GM23338 (cell line): ENCODE measurements around the gene MTMR1. TPM values are rescaled to one million over a fixed set of nuclear protein-coding genes. Genes with fewer than 3 reads are reported as not detected.

Experiments
- ATAC-seq: fragments of 200-7000 bp; cut with Tn5 transposase; 3 replicates; pipeline ENCODE4 v1.9.1; 2020
- DNase-seq: peaks from one replicate; pipeline ENCODE4 v3.0.0-alpha.2; 2015; ENCODE audit warnings: low spot score
- H2AFZ ChIP-seq: fragments of 200-600 bp; sonication (generic); 2 replicates; pipeline ENCODE4 v1.8.0; 2016; ENCODE audit warnings: antibody characterized with exemption, mild to moderate bottlenecking, moderate library complexity
- H3F3A ChIP-seq: fragments of 200-600 bp; sonication (generic); replicated peaks from 2 replicates; pipeline ENCODE4 v1.8.0; 2017; ENCODE audit warnings: antibody characterized with exemption, mixed run types, low read depth
- H3K27ac ChIP-seq: fragments of 200-600 bp; sonication (generic); 2 replicates; pipeline ENCODE4 v1.6.1; 2016; ENCODE audit warnings: low read depth
- H3K27me3 ChIP-seq: fragments of 200-600 bp; sonication (generic); 2 replicates; pipeline ENCODE4 v1.8.0; 2016; ENCODE audit warnings: mild to moderate bottlenecking, mixed run types, moderate library complexity; ENCODE audit not compliant: insufficient read depth
- H3K36me3 ChIP-seq: fragments of 200-600 bp; sonication (generic); 2 replicates; pipeline ENCODE4 v1.8.0; 2016; ENCODE audit warnings: mild to moderate bottlenecking; ENCODE audit not compliant: insufficient read depth
- H3K4me1 ChIP-seq: fragments of 200-600 bp; sonication (generic); 2 replicates; pipeline ENCODE4 v1.8.0; 2016; ENCODE audit warnings: mild to moderate bottlenecking, moderate library complexity; ENCODE audit not compliant: insufficient read depth
- H3K4me2 ChIP-seq: fragments of 200-600 bp; sonication (generic); 2 replicates; pipeline ENCODE4 v1.7.1; 2017; ENCODE audit warnings: mixed run types
- H3K4me3 ChIP-seq: fragments of 200-600 bp; sonication (generic); 2 replicates; pipeline ENCODE4 v1.6.1; 2016; ENCODE audit warnings: mixed run types
- H3K79me2 ChIP-seq: fragments of 200-600 bp; sonication (generic); replicated peaks from 2 replicates; pipeline ENCODE4 v1.8.0; 2017; ENCODE audit warnings: mild to moderate bottlenecking; ENCODE audit not compliant: insufficient read depth
- H3K9me2 ChIP-seq: fragments of 200-600 bp; sonication (generic); 2 replicates; pipeline ENCODE4 v1.8.0; 2017; ENCODE audit not compliant: insufficient read depth
- H4K20me1 ChIP-seq: fragments of 200-600 bp; sonication (generic); replicated peaks from 2 replicates; pipeline ENCODE4 v1.8.0; 2017; ENCODE audit warnings: mild to moderate bottlenecking; ENCODE audit not compliant: insufficient read depth
- H3K27ac Mint-ChIP-seq: 2 replicates; pipeline ENCODE4 v1.8.0; 2020; ENCODE audit warnings: inconsistent platforms, mild to moderate bottlenecking, moderate library complexity, mixed read lengths
- H3K27me3 Mint-ChIP-seq: 3 replicates; pipeline ENCODE4 v1.8.0; 2022; ENCODE audit warnings: low read depth, mild to moderate bottlenecking, moderate library complexity, mixed read lengths, inconsistent platforms; ENCODE audit not compliant: insufficient read depth, poor library complexity
- H3K36me3 Mint-ChIP-seq: 3 replicates; pipeline ENCODE4 v1.8.0; 2021; ENCODE audit warnings: low read depth, mild to moderate bottlenecking, inconsistent platforms, moderate library complexity, mixed read lengths
- H3K4me1 Mint-ChIP-seq: 3 replicates; pipeline ENCODE4 v1.8.0; 2020; ENCODE audit warnings: mild to moderate bottlenecking, inconsistent platforms, mixed read lengths
- H3K4me3 Mint-ChIP-seq: 3 replicates; pipeline ENCODE4 v1.8.0; 2021; ENCODE audit warnings: moderate library complexity, mild to moderate bottlenecking, inconsistent platforms, mixed read lengths
- H3K9me3 Mint-ChIP-seq: 3 replicates; pipeline ENCODE4 v1.8.0; 2020; ENCODE audit warnings: moderate library complexity, mild to moderate bottlenecking, inconsistent platforms, mixed read lengths
- CREB1 ChIP-seq: fragments of 250-450 bp; sonication (Bioruptor Pico); IDR thresholded peaks from 2 replicates; pipeline ENCODE4 v1.5.0; 2020; ENCODE audit warnings: low read depth, mild to moderate bottlenecking, moderate library complexity
- EZH2 ChIP-seq: fragments of 200-600 bp; sonication (generic); IDR thresholded peaks from one replicate; pipeline ENCODE4 v1.8.0; 2017; ENCODE audit warnings: antibody characterized with exemption, mild to moderate bottlenecking, low read depth; ENCODE audit not compliant: unreplicated experiment
- EZH2phosphoT487 ChIP-seq: fragments of 200-600 bp; sonication (generic); IDR thresholded peaks from one replicate; pipeline ENCODE4 v1.8.1; 2018; ENCODE audit warnings: antibody characterized with exemption; ENCODE audit not compliant: unreplicated experiment
- NANOG ChIP-seq: IDR thresholded peaks from 2 replicates; pipeline ENCODE4 v1.6.1; 2016; ENCODE audit warnings: antibody characterized with exemption, borderline replicate concordance
- POLR2AphosphoS5 ChIP-seq: IDR thresholded peaks from 2 replicates; pipeline ENCODE4 v1.6.1; 2016; ENCODE audit warnings: antibody characterized with exemption, low read depth
- ZNF114 ChIP-seq: fragments of 250-450 bp; sonication (Bioruptor Pico); IDR thresholded peaks from 2 replicates; pipeline ENCODE4 v1.5.0; 2020; ENCODE audit warnings: mild to moderate bottlenecking, moderate library complexity
- ZNF331 ChIP-seq: fragments of 250-450 bp; sonication (Bioruptor Pico); IDR thresholded peaks from 2 replicates; pipeline ENCODE4 v1.5.0; 2020; ENCODE audit warnings: low read depth, mild to moderate bottlenecking, moderate library complexity
- ZNF462 ChIP-seq: fragments of 250-450 bp; sonication (Bioruptor Pico); IDR thresholded peaks from 2 replicates; pipeline ENCODE4 v1.5.0; 2020; ENCODE audit warnings: mild to moderate bottlenecking, moderate library complexity
- polyA plus RNA-seq: library from polyadenylated mRNA; unstranded; fragments of >200 nt; fragmentation: Nextera tagmentation; extraction: Ambion mirVana; gene quantifications from 2 replicates; pipeline ENCODE4 v1.2.1, GENCODE V29; 2016
- total RNA-seq: library from RNA; depleted of rRNA; stranded (reverse); fragments of >200 nt; shearing (Covaris generic); gene quantifications from 2 replicates; pipeline ENCODE4 v1.2.3, GENCODE V29; 2014
- TF ChIP-seq, protein P1 (sequence below): IDR thresholded peaks from one replicate; pipeline ENCODE4 v1.6.1; 2018; ENCODE audit warnings: antibody characterized with exemption; ENCODE audit not compliant: unreplicated experiment
- TF ChIP-seq, protein P2 (sequence below), 2 experiments: fragments of 200-600 bp in 1 of 2; sonication (generic) in 1 of 2; conservative IDR thresholded peaks; 2 replicates each; pipeline versions ENCODE4 v1.5.1 to v1.6.1; 2016 to 2017; ENCODE audit warnings: antibody characterized with exemption in 2 of 2, low read depth in 2 of 2, mild to moderate bottlenecking in 2 of 2, moderate library complexity in 1 of 2
- TF ChIP-seq, protein P3 (sequence below): IDR thresholded peaks from 2 replicates; pipeline ENCODE4 v1.6.1; 2016; ENCODE audit warnings: antibody characterized with exemption

The MTMR1 gene
- total and polyA plus RNA-seq, 2 experiments from 2014 or later, result 4.5 to 19.1 TPM

DNA sequence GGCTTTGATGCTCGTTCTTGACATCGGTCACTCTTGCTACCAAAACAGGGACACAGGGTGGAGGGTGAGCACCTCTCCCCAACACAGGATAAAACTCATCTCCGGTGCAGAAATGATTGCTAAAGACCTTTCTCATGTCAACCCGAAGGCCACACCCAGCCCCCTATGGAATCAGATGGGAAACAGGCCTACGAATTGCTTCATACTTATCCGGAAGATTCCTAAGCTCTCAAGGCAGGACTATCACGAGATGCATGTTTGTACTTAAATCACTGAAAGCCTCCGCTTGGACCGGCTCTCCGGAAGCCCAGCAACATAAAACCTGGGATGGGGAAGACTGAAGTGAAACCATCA lies 74.9 kb downstream of the MTMR1 start:
- Histone ChIP-seq H4K20me1 (no peaks in the 10 kb centered on the region), H3K4me3 (no peak overlapping the region), H2AFZ (no peak overlapping the region), H3K36me3 (no peaks in the 10 kb centered on the region), H3K9me2 (no peaks in the 10 kb centered on the region), H3K27me3 (no peaks in the 10 kb centered on the region), H3K4me1 (peaks cover 2% of the 10 kb centered on the region; the same call in 1 of the 2 replicates), H3K79me2 (no peaks in the 10 kb centered on the region), H3K27ac (no peak overlapping the region), H3F3A (no peaks in the 10 kb centered on the region), H3K4me2 (no peak overlapping the region)
- no peak for TF ChIP-seq ZNF114 (CRISPR knock-in tag)
- TF ChIP-seq POLR2AphosphoS5, result no peak
- TF ChIP-seq, protein P1, sequence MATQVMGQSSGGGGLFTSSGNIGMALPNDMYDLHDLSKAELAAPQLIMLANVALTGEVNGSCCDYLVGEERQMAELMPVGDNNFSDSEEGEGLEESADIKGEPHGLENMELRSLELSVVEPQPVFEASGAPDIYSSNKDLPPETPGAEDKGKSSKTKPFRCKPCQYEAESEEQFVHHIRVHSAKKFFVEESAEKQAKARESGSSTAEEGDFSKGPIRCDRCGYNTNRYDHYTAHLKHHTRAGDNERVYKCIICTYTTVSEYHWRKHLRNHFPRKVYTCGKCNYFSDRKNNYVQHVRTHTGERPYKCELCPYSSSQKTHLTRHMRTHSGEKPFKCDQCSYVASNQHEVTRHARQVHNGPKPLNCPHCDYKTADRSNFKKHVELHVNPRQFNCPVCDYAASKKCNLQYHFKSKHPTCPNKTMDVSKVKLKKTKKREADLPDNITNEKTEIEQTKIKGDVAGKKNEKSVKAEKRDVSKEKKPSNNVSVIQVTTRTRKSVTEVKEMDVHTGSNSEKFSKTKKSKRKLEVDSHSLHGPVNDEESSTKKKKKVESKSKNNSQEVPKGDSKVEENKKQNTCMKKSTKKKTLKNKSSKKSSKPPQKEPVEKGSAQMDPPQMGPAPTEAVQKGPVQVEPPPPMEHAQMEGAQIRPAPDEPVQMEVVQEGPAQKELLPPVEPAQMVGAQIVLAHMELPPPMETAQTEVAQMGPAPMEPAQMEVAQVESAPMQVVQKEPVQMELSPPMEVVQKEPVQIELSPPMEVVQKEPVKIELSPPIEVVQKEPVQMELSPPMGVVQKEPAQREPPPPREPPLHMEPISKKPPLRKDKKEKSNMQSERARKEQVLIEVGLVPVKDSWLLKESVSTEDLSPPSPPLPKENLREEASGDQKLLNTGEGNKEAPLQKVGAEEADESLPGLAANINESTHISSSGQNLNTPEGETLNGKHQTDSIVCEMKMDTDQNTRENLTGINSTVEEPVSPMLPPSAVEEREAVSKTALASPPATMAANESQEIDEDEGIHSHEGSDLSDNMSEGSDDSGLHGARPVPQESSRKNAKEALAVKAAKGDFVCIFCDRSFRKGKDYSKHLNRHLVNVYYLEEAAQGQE, result no peak
- TF ChIP-seq CREB1 (CRISPR knock-in tag), result no peak
- TF ChIP-seq NANOG, result no peak
- TF ChIP-seq, protein P2, sequence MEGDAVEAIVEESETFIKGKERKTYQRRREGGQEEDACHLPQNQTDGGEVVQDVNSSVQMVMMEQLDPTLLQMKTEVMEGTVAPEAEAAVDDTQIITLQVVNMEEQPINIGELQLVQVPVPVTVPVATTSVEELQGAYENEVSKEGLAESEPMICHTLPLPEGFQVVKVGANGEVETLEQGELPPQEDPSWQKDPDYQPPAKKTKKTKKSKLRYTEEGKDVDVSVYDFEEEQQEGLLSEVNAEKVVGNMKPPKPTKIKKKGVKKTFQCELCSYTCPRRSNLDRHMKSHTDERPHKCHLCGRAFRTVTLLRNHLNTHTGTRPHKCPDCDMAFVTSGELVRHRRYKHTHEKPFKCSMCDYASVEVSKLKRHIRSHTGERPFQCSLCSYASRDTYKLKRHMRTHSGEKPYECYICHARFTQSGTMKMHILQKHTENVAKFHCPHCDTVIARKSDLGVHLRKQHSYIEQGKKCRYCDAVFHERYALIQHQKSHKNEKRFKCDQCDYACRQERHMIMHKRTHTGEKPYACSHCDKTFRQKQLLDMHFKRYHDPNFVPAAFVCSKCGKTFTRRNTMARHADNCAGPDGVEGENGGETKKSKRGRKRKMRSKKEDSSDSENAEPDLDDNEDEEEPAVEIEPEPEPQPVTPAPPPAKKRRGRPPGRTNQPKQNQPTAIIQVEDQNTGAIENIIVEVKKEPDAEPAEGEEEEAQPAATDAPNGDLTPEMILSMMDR (conservative IDR thresholded peaks at IDR 0.05; ENCODE audit: low read depth in 2 of 2), result no peak
- TF ChIP-seq ZNF462, result no peak
- TF ChIP-seq EZH2, result no peak
- TF ChIP-seq ZNF331 (CRISPR knock-in tag), result no peak
- no peak for TF ChIP-seq EZH2phosphoT487
- TF ChIP-seq, protein P3, sequence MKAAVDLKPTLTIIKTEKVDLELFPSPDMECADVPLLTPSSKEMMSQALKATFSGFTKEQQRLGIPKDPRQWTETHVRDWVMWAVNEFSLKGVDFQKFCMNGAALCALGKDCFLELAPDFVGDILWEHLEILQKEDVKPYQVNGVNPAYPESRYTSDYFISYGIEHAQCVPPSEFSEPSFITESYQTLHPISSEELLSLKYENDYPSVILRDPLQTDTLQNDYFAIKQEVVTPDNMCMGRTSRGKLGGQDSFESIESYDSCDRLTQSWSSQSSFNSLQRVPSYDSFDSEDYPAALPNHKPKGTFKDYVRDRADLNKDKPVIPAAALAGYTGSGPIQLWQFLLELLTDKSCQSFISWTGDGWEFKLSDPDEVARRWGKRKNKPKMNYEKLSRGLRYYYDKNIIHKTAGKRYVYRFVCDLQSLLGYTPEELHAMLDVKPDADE, result no peak
- Mint-ChIP-seq H3K9me3 (no peaks in the 10 kb centered on the region; the same call in 2 of the 3 replicates), H3K36me3 (no peaks in the 10 kb centered on the region; the same call in 2 of the 3 replicates), H3K27me3 (peaks cover 4% of the 10 kb centered on the region), H3K4me3 (no peak overlapping the region), H3K27ac (no peak overlapping the region), H3K4me1 (peaks cover 19% of the 10 kb centered on the region)
- DNase-seq (no peak), ATAC-seq (no peak)
